ENCODE data around the gene RARRES1.
A peak's percentile ranks its signal among the peaks of the same experiment; 100 is the strongest.

Gene RARRES1

GRCh38 chr3:158685159-158685558 lies 47.1 kb downstream of the RARRES1 start:
- DNase-seq: no peak

DNA sequence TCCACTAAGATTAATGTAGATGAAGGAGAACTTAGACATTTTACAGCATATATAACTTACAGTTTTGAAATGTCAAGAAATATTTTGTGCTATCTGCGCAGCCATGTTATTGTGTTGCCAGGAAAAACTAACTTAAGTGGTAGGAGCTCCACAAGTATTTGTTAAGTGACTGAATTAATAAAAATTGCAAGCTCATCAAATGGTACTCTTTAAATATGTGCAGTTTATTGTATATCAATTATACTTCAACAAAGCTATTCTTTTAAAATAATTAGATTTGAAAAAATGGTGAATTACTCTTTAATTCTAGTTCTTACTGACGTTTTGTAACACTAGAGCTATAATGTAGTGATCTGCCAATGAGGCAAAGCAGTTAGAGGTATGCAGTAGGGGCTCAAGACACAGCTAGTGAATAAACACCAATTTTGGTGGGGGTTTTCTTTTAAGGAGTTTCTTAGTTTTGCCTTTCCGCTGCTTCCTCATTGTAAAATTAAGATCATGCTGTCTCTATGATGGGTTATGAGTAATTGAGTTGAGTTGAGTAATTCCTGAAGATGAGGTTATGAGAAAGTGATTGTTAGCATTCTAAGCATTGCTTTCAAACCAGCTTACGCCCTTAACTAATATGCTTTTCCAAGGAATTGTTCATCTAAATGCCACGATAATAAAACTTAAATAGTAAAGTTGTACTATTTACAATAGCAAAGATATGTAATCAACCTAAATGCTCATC lies 48.9 kb downstream of the RARRES1 start:
- DNase-seq: peak in 2 of 4 experiments; percentile 36 to 41

GRCh38 chr3:158680861-158681260 lies 51.4 kb downstream of the RARRES1 start:
- DNase-seq: no peak

DNA sequence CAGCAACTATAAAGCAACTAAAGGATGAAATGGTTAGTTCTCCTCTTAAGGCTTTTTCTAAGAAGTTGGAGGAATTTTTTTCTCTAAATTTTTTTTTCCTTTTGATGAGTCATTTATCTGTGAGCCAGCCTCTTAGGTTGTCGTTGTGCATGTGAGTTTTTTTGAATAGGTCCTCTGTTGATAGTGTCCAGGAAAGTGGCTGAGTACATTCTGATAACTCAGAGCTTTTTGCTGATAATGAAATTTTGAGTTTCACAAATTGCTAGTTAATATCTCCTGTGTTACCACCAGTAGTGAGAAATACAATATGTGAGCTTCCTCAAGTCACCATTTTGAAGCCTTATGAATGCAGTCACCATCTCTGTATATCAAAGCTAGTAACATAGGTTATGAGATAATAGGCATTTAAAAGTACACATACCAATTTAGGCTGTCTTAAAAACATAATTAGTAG lies 52.7 kb downstream of the RARRES1 start:
- DNase-seq: peak in 1 of 4 experiments; percentile 7

- no peak for DNase-seq
These were observed 53.6 kb downstream of the RARRES1 start for GRCh38 chr3:158678687-158679086.

GRCh38 chr3:158672215-158673176 lies 59.8 kb downstream of the RARRES1 start, which contains the start of gene LXN:
LXN (minus strand) TSS chr3:158672648; CDS start chr3:158672478, 170 bp downstream.
- DNase-seq: peak; percentile 75 to 92 (median 89)

DNA sequence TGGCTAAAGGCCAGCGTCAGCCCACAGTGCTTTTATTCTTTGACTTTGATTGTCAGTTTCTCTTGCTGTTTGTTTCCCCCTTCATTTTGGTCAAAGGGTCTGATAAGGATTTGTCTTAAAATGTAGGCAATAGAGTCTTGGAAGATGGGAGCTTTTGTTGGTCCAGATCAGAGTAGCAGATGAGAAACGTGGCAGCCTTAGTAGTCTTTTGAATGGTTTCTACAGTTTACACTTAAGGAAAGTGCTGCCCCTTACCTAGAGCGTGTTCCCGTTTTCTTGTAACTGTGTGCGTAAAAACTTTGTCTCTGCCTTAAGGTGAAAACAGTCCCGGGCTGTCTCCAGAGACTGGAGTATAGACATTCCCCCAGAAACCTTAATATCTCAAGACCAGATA lies 60.4 kb downstream of the RARRES1 start:
- peak; percentile 4 to 30 (median 14) for DNase-seq

GRCh38 chr3:158668506-158668905 lies 63.8 kb downstream of the RARRES1 start:
- no peak for DNase-seq

GRCh38 chr3:158666416-158666815 lies 65.8 kb downstream of the RARRES1 start:
- DNase-seq: no peak

DNA sequence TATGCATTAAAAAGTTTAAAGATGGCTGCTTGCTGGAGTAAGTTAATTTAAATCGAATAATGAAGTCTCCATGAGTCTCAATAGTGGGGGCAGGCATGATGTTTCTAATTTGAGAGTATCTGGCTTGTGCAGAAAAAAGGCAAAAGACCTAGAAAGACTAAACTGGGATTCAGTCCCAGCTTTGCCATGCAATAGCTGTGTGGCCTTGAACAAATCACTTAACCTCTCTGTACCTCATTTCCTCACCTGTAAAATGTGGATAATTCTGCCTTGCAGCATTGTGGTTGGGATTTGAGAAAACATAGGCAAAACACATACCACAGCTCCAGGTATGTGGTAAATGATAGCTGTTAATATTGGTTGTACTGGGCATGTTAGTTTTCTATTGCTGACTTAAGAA lies 68.4 kb downstream of the RARRES1 start:
- DNase-seq: no peak

DNA sequence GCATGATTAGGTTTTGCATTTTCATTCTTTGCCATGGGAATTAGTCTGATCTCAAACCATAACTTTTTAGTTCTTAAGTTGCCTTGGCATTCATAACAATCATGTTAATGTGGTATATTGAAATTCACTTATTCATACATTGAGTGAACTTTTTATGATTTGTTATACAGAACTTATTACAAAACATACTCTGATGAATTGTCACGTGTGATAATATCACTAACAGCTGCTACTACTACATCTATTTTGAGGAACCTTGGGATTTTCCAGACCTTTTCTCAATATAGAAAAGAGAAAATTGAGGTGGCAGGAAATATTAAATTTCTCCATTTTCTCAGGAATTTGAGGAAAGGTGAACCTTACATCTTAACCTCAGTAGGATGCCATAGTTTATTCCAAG lies 69.0 kb downstream of the RARRES1 start:
- DNase-seq: peak in 2 of 4 experiments; percentile 27 to 37

- DNase-seq: no peak
These were observed 71.5 kb downstream of the RARRES1 start for GRCh38 chr3:158660711-158661110.

GRCh38 chr3:158659454-158660237 lies 72.6 kb downstream of the RARRES1 start:
- peak; percentile 74 to 83 (median 76) for DNase-seq

DNA sequence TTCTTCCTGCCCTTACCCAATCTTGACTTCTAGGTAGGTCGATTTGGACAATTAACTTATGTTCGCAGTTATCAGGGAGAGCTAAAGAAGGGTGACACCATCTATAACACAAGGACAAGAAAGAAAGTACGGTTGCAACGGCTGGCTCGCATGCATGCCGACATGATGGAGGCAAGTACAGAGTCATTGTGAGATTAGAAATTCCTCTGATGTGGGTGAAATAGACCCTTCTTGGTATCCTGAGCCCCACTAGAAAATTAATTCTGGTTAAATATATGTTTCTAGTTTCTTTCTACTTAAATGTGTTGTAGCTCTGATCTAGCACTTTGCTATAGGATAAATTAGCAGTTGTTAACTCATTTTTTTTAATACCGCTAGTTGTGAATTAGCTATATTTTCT lies 73.4 kb downstream of the RARRES1 start:
- no peak for DNase-seq

DNA sequence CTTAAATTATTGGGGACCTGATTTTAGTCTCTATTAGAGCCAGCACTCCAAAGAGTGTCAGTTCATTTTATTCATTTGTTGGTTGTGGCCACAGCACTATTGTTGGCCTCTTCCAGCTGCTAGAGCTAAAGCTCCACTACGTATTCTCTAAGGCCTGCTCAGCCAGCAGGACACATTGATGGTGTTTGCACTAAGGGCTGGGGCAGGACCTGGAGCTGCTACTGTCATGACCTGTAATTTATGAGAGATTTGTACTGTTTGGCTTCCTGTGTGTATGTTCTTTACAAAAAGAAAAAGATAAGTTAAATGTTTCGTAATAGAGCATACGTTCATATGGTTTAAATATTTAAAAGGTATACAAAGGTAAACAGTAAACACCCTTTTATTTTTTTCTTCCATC lies 79.8 kb downstream of the RARRES1 start:
- no peak for DNase-seq

DNA sequence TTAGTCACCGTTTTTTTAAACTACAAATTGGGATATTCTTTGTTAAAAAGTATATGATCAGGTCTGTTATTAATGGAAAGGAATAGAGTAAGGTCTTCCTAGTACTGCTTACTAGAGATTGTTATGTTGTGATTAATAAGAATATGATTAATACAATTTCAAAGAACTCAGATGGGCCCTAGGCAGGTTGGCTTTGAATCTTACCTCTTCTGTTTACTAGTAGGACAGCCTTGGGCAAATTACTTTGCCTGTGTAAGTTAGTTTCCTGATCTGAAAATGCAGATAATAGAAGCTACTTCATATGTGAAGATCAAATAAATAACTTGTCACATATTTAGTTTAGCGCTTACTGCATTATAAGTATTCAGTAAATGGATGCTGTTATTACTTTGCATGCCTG lies 81.1 kb downstream of the RARRES1 start:
- DNase-seq: no peak

DNA sequence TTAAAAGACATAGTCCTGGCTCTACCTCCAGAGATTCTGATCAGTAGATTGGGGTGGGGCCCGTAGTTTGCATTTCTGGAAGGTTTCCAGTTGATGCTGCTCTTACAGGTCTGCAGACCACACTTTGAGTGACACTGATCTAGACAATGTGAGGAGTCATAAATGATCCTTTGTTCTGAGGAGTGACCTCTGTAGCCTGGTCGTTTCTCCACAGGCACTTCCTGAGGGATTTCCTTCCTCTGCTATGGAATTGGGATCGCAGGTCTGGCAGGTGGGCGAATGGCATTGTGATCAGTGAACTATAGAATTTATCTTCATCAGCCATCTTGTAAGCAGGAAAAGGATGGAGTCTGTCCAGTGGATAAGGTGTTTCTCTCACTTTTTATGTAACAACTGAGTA lies 82.5 kb downstream of the RARRES1 start:
- DNase-seq: no peak
